ENCODE measurements around the gene OR2A5.
"Not testable (repeated sequence)": the region's sequence is repeated elsewhere in the genome, so short reads cannot be mapped to it uniquely, and the experiment has no call there.

The OR2A5 gene

GRCh38 chr7:144050884-144051283, 2.1 kb downstream of the OR2A5 start:
- not testable (repeated sequence) for H3K4me1 Mint-ChIP-seq; ATAC-seq (ENCODE audit: low read depth); H3K36me3 Mint-ChIP-seq; H3K4me3 Mint-ChIP-seq; DNase-seq (ENCODE audit: low spot score in 2 of 2); H3K27ac Mint-ChIP-seq; H3K27me3 Mint-ChIP-seq; H3K9me3 Mint-ChIP-seq

- Mint-ChIP-seq H3K9me3 (peaks cover 4% of the 10 kb centered on the region), H3K36me3 (no peaks in the 10 kb centered on the region), H3K27ac (no peak overlapping the region), H3K4me3 (no peak overlapping the region), H3K27me3 (peaks cover 5% of the 10 kb centered on the region), H3K4me1 (no peaks in the 10 kb centered on the region)
- ATAC-seq (ENCODE audit: low read depth) = no peak
- no peak for DNase-seq (ENCODE audit: low spot score in 2 of 2)
Measured at GRCh38 chr7:144057954-144058353, 9.2 kb downstream of the OR2A5 start.

GRCh38 chr7:144063710-144064109, 15.0 kb downstream of the OR2A5 start:
- no peak for DNase-seq (ENCODE audit: low spot score in 2 of 2)
- no peaks in the 10 kb centered on the region for H3K36me3 Mint-ChIP-seq
- no peak overlapping the region for H3K4me3 Mint-ChIP-seq
- H3K27me3 Mint-ChIP-seq = peaks cover 4% of the 10 kb centered on the region
- no peaks in the 10 kb centered on the region for H3K4me1 Mint-ChIP-seq
- ATAC-seq (ENCODE audit: low read depth) = no peak
- no peak overlapping the region for H3K27ac Mint-ChIP-seq
- H3K9me3 Mint-ChIP-seq = peaks cover 7% of the 10 kb centered on the region

GRCh38 chr7:144069511-144069910, 20.8 kb downstream of the OR2A5 start, which contains the start of gene OR2A25:
OR2A25 (plus strand) TSS chr7:144069811; CDS start chr7:144074220, 4,409 bp downstream.
- Mint-ChIP-seq H3K27ac (no peak within 1 kb of the TSS), H3K36me3 (no peaks in the 10 kb centered on the region), H3K9me3 (peaks cover 3% of the 10 kb centered on the region), H3K4me1 (no peaks in the 10 kb centered on the region), H3K27me3 (no peaks in the 10 kb centered on the region), H3K4me3 (no peak within 1 kb of the TSS)
- no peak for ATAC-seq (ENCODE audit: low read depth)
- DNase-seq (ENCODE audit: low spot score in 2 of 2) = no peak

GRCh38 chr7:144069953-144070352, 21.2 kb downstream of the OR2A5 start:
- no peak for ATAC-seq (ENCODE audit: low read depth)
- DNase-seq (ENCODE audit: low spot score in 2 of 2) = no peak
- no peaks in the 10 kb centered on the region for H3K27me3 Mint-ChIP-seq
- no peaks in the 10 kb centered on the region for H3K36me3 Mint-ChIP-seq
- no peak overlapping the region for H3K27ac Mint-ChIP-seq
- peaks cover 3% of the 10 kb centered on the region for H3K9me3 Mint-ChIP-seq
- no peaks in the 10 kb centered on the region for H3K4me1 Mint-ChIP-seq
- H3K4me3 Mint-ChIP-seq = no peak overlapping the region

GRCh38 chr7:144074374-144074773, 25.6 kb downstream of the OR2A5 start:
- H3K27me3 Mint-ChIP-seq = peaks cover 1% of the 10 kb centered on the region
- DNase-seq (ENCODE audit: low spot score in 2 of 2) (no peak), ATAC-seq (ENCODE audit: low read depth) (no peak)
- H3K36me3 Mint-ChIP-seq = no peaks in the 10 kb centered on the region
- H3K9me3 Mint-ChIP-seq = no peaks in the 10 kb centered on the region
- no peak overlapping the region for H3K4me3 Mint-ChIP-seq
- H3K27ac Mint-ChIP-seq = no peak overlapping the region
- no peaks in the 10 kb centered on the region for H3K4me1 Mint-ChIP-seq

- H3K4me3 Mint-ChIP-seq = no peak within 1 kb of the TSS
- ATAC-seq (ENCODE audit: low read depth) = no peak
- H3K27me3 Mint-ChIP-seq = no peaks in the 10 kb centered on the region
- DNase-seq (ENCODE audit: low spot score in 2 of 2) = no peak
- H3K4me1 Mint-ChIP-seq = no peaks in the 10 kb centered on the region
- no peaks in the 10 kb centered on the region for H3K36me3 Mint-ChIP-seq
- no peak within 1 kb of the TSS for H3K27ac Mint-ChIP-seq
- H3K9me3 Mint-ChIP-seq = peaks cover 3% of the 10 kb centered on the region
Measured at GRCh38 chr7:144085978-144086377, 37.2 kb downstream of the OR2A5 start, which contains the start of gene OR2A12. OR2A12 (plus strand) TSS chr7:144086278; CDS start chr7:144095108, 8,830 bp downstream.

GRCh38 chr7:144086730-144087129, 38.0 kb downstream of the OR2A5 start:
- Mint-ChIP-seq H3K27ac (no peak overlapping the region), H3K36me3 (no peaks in the 10 kb centered on the region), H3K9me3 (peaks cover 6% of the 10 kb centered on the region), H3K4me1 (no peaks in the 10 kb centered on the region), H3K27me3 (no peaks in the 10 kb centered on the region), H3K4me3 (no peak overlapping the region)
- ATAC-seq (ENCODE audit: low read depth) (no peak), DNase-seq (ENCODE audit: low spot score in 2 of 2) (no peak)

- DNase-seq (ENCODE audit: low spot score in 2 of 2) (no peak), ATAC-seq (ENCODE audit: low read depth) (no peak)
- H3K9me3 Mint-ChIP-seq = peaks cover 6% of the 10 kb centered on the region
- no peaks in the 10 kb centered on the region for H3K4me1 Mint-ChIP-seq
- no peaks in the 10 kb centered on the region for H3K36me3 Mint-ChIP-seq
- H3K27ac Mint-ChIP-seq = no peak overlapping the region
- no peaks in the 10 kb centered on the region for H3K27me3 Mint-ChIP-seq
- no peak overlapping the region for H3K4me3 Mint-ChIP-seq
Measured at GRCh38 chr7:144087230-144087629, 38.5 kb downstream of the OR2A5 start.

GRCh38 chr7:144090667-144091066, 41.9 kb downstream of the OR2A5 start:
- H3K27ac Mint-ChIP-seq = no peak overlapping the region
- no peak overlapping the region for H3K4me3 Mint-ChIP-seq
- peaks cover 6% of the 10 kb centered on the region for H3K9me3 Mint-ChIP-seq
- no peaks in the 10 kb centered on the region for H3K27me3 Mint-ChIP-seq
- no peaks in the 10 kb centered on the region for H3K4me1 Mint-ChIP-seq
- no peak for ATAC-seq (ENCODE audit: low read depth)
- no peaks in the 10 kb centered on the region for H3K36me3 Mint-ChIP-seq
- DNase-seq (ENCODE audit: low spot score in 2 of 2) = no peak

- Mint-ChIP-seq H3K27ac (no peak overlapping the region), H3K36me3 (no peaks in the 10 kb centered on the region), H3K4me3 (no peak overlapping the region), H3K9me3 (no peaks in the 10 kb centered on the region), H3K27me3 (peaks cover 6% of the 10 kb centered on the region), H3K4me1 (no peaks in the 10 kb centered on the region)
- DNase-seq (ENCODE audit: low spot score in 2 of 2) = no peak
- ATAC-seq (ENCODE audit: low read depth) = no peak
Measured at GRCh38 chr7:144098776-144099175, 50.0 kb downstream of the OR2A5 start.

- no peak for ATAC-seq (ENCODE audit: low read depth)
Measured at GRCh38 chr7:144100607-144101006, 51.9 kb downstream of the OR2A5 start.

GRCh38 chr7:144102041-144102440, 53.3 kb downstream of the OR2A5 start:
- H3K4me1 Mint-ChIP-seq = no peaks in the 10 kb centered on the region
- no peaks in the 10 kb centered on the region for H3K36me3 Mint-ChIP-seq
- no peak for ATAC-seq (ENCODE audit: low read depth)
- no peaks in the 10 kb centered on the region for H3K9me3 Mint-ChIP-seq
- H3K27ac Mint-ChIP-seq = no peak overlapping the region
- no peak for DNase-seq (ENCODE audit: low spot score in 2 of 2)
- peaks cover 6% of the 10 kb centered on the region for H3K27me3 Mint-ChIP-seq
- H3K4me3 Mint-ChIP-seq = no peak overlapping the region

More at GRCh38 chr7:144100607-144101006, 51.9 kb downstream of the OR2A5 start:
- DNase-seq (ENCODE audit: low spot score in 2 of 2) = no peak
- H3K36me3 Mint-ChIP-seq = no peaks in the 10 kb centered on the region
- no peak overlapping the region for H3K27ac Mint-ChIP-seq
- H3K9me3 Mint-ChIP-seq = no peaks in the 10 kb centered on the region
- peaks cover 8% of the 10 kb centered on the region for H3K27me3 Mint-ChIP-seq
- no peak overlapping the region for H3K4me3 Mint-ChIP-seq
- no peaks in the 10 kb centered on the region for H3K4me1 Mint-ChIP-seq

GRCh38 chr7:144105211-144105610, 56.5 kb downstream of the OR2A5 start:
- Mint-ChIP-seq H3K27ac (no peak overlapping the region), H3K4me1 (no peaks in the 10 kb centered on the region), H3K9me3 (no peaks in the 10 kb centered on the region), H3K4me3 (no peak overlapping the region), H3K27me3 (peaks cover 16% of the 10 kb centered on the region), H3K36me3 (no peaks in the 10 kb centered on the region)
- DNase-seq (ENCODE audit: low spot score in 2 of 2) = no peak
- no peak for ATAC-seq (ENCODE audit: low read depth)
